Epithelial cell of proximal tubule (primary cell): ENCODE measurements around the gene TSPAN14. TPM values are rescaled to one million over a fixed set of nuclear protein-coding genes. Genes with fewer than 3 reads are reported as not detected.

Experiments
- DNase-seq: peaks from one replicate; pipeline ENCODE4 v3.0.0-alpha.2; 2011; ENCODE audit warnings: low read depth
- H3K4me3 ChIP-seq: 2 replicates; pipeline ENCODE4 v1.5.1; 2011; ENCODE audit warnings: low read depth, mild to moderate bottlenecking, low read length
- CTCF ChIP-seq: conservative IDR thresholded peaks from 2 replicates; pipeline ENCODE4 v1.5.1; 2012; ENCODE audit warnings: low read depth, mild to moderate bottlenecking, low read length
- total RNA-seq: library from RNA; depleted of rRNA; stranded (reverse); fragments of >200 nt; gene quantifications from 2 replicates; pipeline ENCODE4 v1.2.3, GENCODE V29; 2015

TSPAN14 gene
- total RNA-seq, 1 donor from 2014 or later = 139 TPM

- DNase-seq = no peak
- H3K4me3 ChIP-seq = no peak overlapping the region
- TF ChIP-seq CTCF = no peak
Observed at GRCh38 chr10:80484676-80485075, 30.6 kb downstream of the TSPAN14 start.

DNA sequence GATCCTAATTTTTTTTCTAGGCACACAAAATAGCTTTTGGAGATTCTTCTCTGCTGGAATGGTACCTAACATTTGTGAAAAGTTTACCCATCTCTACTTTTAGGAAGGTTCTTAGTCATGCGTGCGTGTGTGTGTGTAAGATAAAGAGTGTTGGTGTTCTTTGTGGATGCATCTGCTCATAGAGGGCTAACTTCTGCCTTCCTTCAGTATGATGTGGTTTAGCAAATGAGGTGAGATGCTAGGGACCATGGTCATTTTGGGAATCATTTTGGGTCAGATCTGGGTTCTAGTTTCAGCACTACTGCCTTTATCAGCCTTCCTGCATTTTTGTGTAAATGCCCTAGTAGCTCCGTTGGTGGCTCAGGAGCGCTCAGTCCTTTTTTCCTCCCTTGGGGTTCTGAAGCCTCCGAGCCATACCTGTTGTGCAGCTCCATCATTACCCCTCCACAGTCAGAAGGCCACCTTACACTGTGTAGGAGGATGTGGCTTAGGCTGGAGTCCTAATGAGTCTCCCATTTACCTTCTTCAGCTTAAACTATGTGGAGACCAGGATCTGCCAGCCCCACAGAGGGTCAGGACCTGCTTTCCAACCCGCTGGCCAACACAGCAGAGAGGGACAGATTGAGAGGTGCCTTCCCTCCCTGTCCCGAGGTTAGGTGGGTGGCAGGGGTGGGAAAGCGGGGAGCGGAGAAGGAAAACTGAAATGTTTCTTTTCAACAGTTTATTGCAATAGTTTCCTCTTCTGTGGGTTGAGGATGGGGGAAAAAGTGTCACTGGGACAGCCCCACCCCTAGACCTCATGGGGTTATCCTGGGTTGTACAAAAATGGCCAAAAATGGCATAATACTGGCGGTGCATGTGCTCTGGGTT is 31.2 kb downstream of the TSPAN14 start:
- no peak overlapping the region for H3K4me3 ChIP-seq
- no peak for DNase-seq
- TF ChIP-seq CTCF = no peak

- no peak for TF ChIP-seq CTCF
Observed at GRCh38 chr10:80485946-80486764, 32.0 kb downstream of the TSPAN14 start.

DNA sequence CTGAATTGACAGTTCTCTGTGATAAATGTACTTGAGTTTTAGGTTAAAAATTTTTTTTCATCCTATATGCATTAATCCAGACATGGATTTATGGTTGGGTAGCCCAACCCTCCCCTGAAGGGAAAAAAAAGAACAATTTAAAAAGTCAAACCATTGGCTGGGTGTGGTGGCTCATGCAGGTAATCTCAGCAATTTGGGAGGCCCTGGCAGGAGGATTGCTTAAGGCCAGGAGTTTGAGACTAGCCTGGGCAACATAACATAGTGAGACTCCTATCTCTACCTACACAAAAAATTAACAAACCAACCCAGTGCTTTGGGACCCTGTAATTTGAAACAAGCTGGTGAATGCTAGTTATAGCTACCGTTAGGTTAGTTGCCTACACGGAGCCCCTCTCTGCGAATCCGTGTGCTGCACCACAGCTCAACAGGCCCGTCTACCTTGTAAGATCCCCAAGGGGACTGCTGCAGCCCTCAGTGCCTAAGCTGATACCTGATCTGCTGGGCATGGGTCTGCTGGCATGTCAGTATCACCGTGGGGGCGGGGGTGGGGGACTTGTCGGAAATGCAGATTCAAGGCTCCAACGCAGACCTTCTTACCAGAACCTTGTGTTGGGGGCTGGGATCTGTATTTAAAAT is 32.8 kb downstream of the TSPAN14 start:
- TF ChIP-seq CTCF = no peak
- no peak overlapping the region for H3K4me3 ChIP-seq
- no peak for DNase-seq

More at GRCh38 chr10:80485946-80486764, 32.0 kb downstream of the TSPAN14 start:
- H3K4me3 ChIP-seq = no peak overlapping the region
- no peak for DNase-seq

DNA sequence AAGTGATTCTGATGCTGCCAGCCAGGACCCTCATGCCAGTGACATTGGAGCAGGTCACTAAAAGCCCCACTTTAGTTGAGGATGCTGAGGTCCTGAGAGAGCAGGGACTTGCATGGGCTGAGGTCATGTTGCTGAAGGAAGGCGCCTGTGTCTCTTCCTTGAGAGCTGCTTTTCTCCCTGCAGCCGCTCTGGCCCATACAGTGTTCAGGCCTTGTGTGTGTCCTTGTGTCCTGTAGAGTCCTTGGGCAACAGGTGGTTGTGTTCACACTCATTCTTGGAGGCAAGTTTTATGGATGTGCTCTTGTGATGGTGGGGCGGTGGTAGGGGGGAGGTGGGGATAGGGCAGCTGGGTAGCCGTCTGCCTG is 33.3 kb downstream of the TSPAN14 start:
- no peak for TF ChIP-seq CTCF

DNA sequence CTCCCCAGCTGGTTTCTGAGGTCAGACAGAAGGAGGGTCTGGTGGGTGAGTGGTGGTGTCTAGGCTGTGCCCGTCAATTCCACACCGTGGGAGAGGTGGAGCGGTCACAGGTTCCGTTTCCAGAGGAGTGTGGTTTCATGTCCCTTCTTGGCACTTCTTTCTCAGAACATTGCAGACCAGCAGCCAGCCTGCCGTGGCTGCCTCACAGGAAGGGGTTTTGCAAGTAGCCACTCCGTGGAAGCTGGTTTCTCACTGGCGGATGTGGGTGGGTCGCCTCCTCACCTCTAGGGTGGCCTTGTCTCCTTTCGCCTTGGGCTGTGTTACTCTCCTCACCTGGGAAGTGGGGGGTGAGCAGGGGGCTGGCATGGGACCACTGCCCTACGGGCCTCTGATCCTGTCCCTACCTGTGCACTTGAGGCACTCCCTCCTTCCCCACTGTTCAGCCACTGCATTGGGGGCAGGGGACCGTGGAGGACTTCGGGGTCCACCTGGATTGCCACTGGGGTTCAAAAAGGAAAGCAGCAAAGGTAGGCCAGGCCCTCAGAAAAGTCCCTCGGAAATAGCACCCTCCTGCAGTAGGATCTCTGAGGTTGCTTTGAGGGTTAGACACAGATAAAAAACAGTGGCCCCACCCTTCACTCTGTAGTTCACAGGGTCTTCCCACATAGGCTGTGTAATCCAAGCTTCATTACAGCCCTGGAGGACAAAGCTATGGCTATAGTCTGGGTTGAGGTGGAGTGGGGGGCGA is 33.9 kb downstream of the TSPAN14 start:
- no peak for DNase-seq
- TF ChIP-seq CTCF = no peak

More for the DNA sequence above, 33.3 kb downstream of the TSPAN14 start:
- H3K4me3 ChIP-seq = no peak overlapping the region
- no peak for DNase-seq

More for the DNA sequence above, 33.9 kb downstream of the TSPAN14 start:
- no peak overlapping the region for H3K4me3 ChIP-seq
